ENCODE measurements around the gene PDLIM5. TPM values are rescaled to one million over a fixed set of nuclear protein-coding genes. Genes with fewer than 3 reads are reported as not detected.

The PDLIM5 gene
- total RNA-seq, 5 donors from 2014 or later (not counting 1 experiment from before 2014, with no cell fraction given), result 27.1 to 32.0 (median 29.6) TPM

- ChIA-PET POLR2A (no interaction called here), CTCF (interaction anchor here in 1 of 2 donors (0.5 to 2.1 kb wide), 2 partner anchors 8 to 13 kb away, joined by 3 to 5 read pairs; no protein-coding TSS in a partner anchor)
- H3K36me3 Mint-ChIP-seq, result peaks cover 5% of the 10 kb centered on the region
- H3K27me3 Mint-ChIP-seq, result peaks cover 16 to 44% of the 10 kb centered on the region in 2 donors
- ATAC-seq (replicated peaks in 1 of 4) (no peak), DNase-seq (no peak)
- no peaks in the 10 kb centered on the region for H3K27me3 ChIP-seq (replicated peaks in 1 of 2; ENCODE audit: control insufficient read depth in 2 of 2, extremely low read depth in 1 of 2, insufficient read depth in 2 of 2, low read length in 1 of 2)
- H3K27ac Mint-ChIP-seq, result no peak overlapping the region
- H3K27ac ChIP-seq (ENCODE audit: low read length), result no peak overlapping the region
- H3K4me1 Mint-ChIP-seq, result no peaks in the 10 kb centered on the region
- no peaks in the 10 kb centered on the region for H3K9me3 ChIP-seq
- H3K9me3 Mint-ChIP-seq, result peaks cover 3 to 12% (median 7%) of the 10 kb centered on the region in 3 donors
- no peaks in the 10 kb centered on the region for H3K4me1 ChIP-seq (ENCODE audit: control insufficient read depth in 1 of 2, extremely low read depth in 1 of 2, insufficient read depth in 2 of 2, low read length in 2 of 2)
- no peak overlapping the region for H3K4me3 ChIP-seq (ENCODE audit: control insufficient read depth in 1 of 2, extremely low read depth in 1 of 2, low read length in 1 of 2)
- H3K4me3 Mint-ChIP-seq, result no peak overlapping the region
- no peaks in the 10 kb centered on the region for H3K36me3 ChIP-seq (ENCODE audit: control insufficient read depth in 2 of 2, extremely low read depth in 1 of 2, insufficient read depth in 1 of 2, low read length in 1 of 2)
Measured at GRCh38 chr4:94419549-94419948, 32.2 kb upstream of the PDLIM5 start.

- H3K4me3 ChIP-seq (ENCODE audit: control insufficient read depth in 1 of 2, extremely low read depth in 1 of 2, low read length in 1 of 2), result no peak overlapping the region
- peaks cover 5% of the 10 kb centered on the region for H3K36me3 Mint-ChIP-seq
- no peaks in the 10 kb centered on the region for H3K4me1 Mint-ChIP-seq
- WGBS (ENCODE audit: insufficient coverage), result no CpG with 5 or more reads among the region's 3 CpGs
- H3K27ac Mint-ChIP-seq, result no peak overlapping the region
- CTCF ChIA-PET, result interaction anchor here in 1 of 2 donors (0.5 kb wide), 1 partner anchor 8 kb away, joined by 3 read pairs; no protein-coding TSS in a partner anchor
- ATAC-seq (replicated peaks in 1 of 4) (no peak), DNase-seq (no peak)
- no peaks in the 10 kb centered on the region for H3K27me3 ChIP-seq (replicated peaks in 1 of 2; ENCODE audit: control insufficient read depth in 2 of 2, extremely low read depth in 1 of 2, insufficient read depth in 2 of 2, low read length in 1 of 2)
- H3K27ac ChIP-seq (ENCODE audit: low read length), result no peak overlapping the region
- H3K4me3 Mint-ChIP-seq, result no peak overlapping the region
- no peaks in the 10 kb centered on the region for H3K9me3 ChIP-seq
- H3K27me3 Mint-ChIP-seq, result peaks cover 16 to 43% of the 10 kb centered on the region in 2 donors
- peaks cover 3 to 12% (median 10%) of the 10 kb centered on the region in 3 donors for H3K9me3 Mint-ChIP-seq
- H3K36me3 ChIP-seq (ENCODE audit: control insufficient read depth in 2 of 2, extremely low read depth in 1 of 2, insufficient read depth in 1 of 2, low read length in 1 of 2), result no peaks in the 10 kb centered on the region
- no peaks in the 10 kb centered on the region for H3K4me1 ChIP-seq (ENCODE audit: control insufficient read depth in 1 of 2, extremely low read depth in 1 of 2, insufficient read depth in 2 of 2, low read length in 2 of 2)
- POLR2A ChIA-PET, result no interaction called here
Measured at GRCh38 chr4:94419956-94420355, 31.8 kb upstream of the PDLIM5 start.

GRCh38 chr4:94420356-94420755 lies 31.4 kb upstream of the PDLIM5 start:
- Histone ChIP-seq H3K4me1 (ENCODE audit: control insufficient read depth in 1 of 2, extremely low read depth in 1 of 2, insufficient read depth in 2 of 2, low read length in 2 of 2) (no peaks in the 10 kb centered on the region), H3K27me3 (replicated peaks in 1 of 2; ENCODE audit: control insufficient read depth in 2 of 2, extremely low read depth in 1 of 2, insufficient read depth in 2 of 2, low read length in 1 of 2) (no peaks in the 10 kb centered on the region), H3K4me3 (ENCODE audit: control insufficient read depth in 1 of 2, extremely low read depth in 1 of 2, low read length in 1 of 2) (no peak overlapping the region), H3K9me3 (no peaks in the 10 kb centered on the region), H3K36me3 (ENCODE audit: control insufficient read depth in 2 of 2, extremely low read depth in 1 of 2, insufficient read depth in 1 of 2, low read length in 1 of 2) (no peaks in the 10 kb centered on the region), H3K27ac (ENCODE audit: low read length) (no peak overlapping the region)
- WGBS (ENCODE audit: insufficient coverage), result no CpG with 5 or more reads among the region's 2 CpGs
- peaks cover 3 to 14% (median 10%) of the 10 kb centered on the region in 3 donors for H3K9me3 Mint-ChIP-seq
- ChIA-PET CTCF (no interaction called here), POLR2A (no interaction called here)
- DNase-seq (no peak), ATAC-seq (replicated peaks in 1 of 4) (no peak)
- no peak overlapping the region for H3K27ac Mint-ChIP-seq
- H3K4me3 Mint-ChIP-seq, result no peak overlapping the region
- H3K4me1 Mint-ChIP-seq, result no peaks in the 10 kb centered on the region
- peaks cover 5% of the 10 kb centered on the region for H3K36me3 Mint-ChIP-seq
- peaks cover 16 to 40% of the 10 kb centered on the region in 2 donors for H3K27me3 Mint-ChIP-seq

GRCh38 chr4:94426783-94427182 lies 25.0 kb upstream of the PDLIM5 start:
- H3K4me1 Mint-ChIP-seq, result no peaks in the 10 kb centered on the region
- CTCF ChIA-PET, result no interaction called here

GRCh38 chr4:94428884-94429283 lies 22.9 kb upstream of the PDLIM5 start:
- WGBS (ENCODE audit: insufficient coverage), result no CpG with 5 or more reads among the region's 1 CpG
- Histone ChIP-seq H3K27ac (ENCODE audit: low read length) (no peak overlapping the region), H3K4me1 (ENCODE audit: control insufficient read depth in 1 of 2, extremely low read depth in 1 of 2, insufficient read depth in 2 of 2, low read length in 2 of 2) (no peaks in the 10 kb centered on the region), H3K27me3 (replicated peaks in 1 of 2; ENCODE audit: control insufficient read depth in 2 of 2, extremely low read depth in 1 of 2, insufficient read depth in 2 of 2, low read length in 1 of 2) (peaks cover 0 to 3% of the 10 kb centered on the region in 2 experiments), H3K36me3 (ENCODE audit: control insufficient read depth in 2 of 2, extremely low read depth in 1 of 2, insufficient read depth in 1 of 2, low read length in 1 of 2) (no peaks in the 10 kb centered on the region), H3K4me3 (ENCODE audit: control insufficient read depth in 1 of 2, extremely low read depth in 1 of 2, low read length in 1 of 2) (no peak overlapping the region), H3K9me3 (no peaks in the 10 kb centered on the region)
- no peaks in the 10 kb centered on the region for H3K36me3 Mint-ChIP-seq
- no peak for ATAC-seq (replicated peaks in 1 of 4)
- peaks cover 3 to 20% (median 13%) of the 10 kb centered on the region in 3 donors for H3K9me3 Mint-ChIP-seq
- H3K27ac Mint-ChIP-seq, result no peak overlapping the region
- CTCF ChIA-PET, result interaction anchor here (0.6 to 1.2 kb wide), 3 partner anchors 22 to 400 kb away, joined by 3 to 5 read pairs (median 4); no protein-coding TSS in a partner anchor
- no peaks in the 10 kb centered on the region for H3K4me1 Mint-ChIP-seq
- POLR2A ChIA-PET, result no interaction called here
- DNase-seq, result no peak
- peaks cover 1 to 2% of the 10 kb centered on the region in 2 donors for H3K27me3 Mint-ChIP-seq
- no peak overlapping the region for H3K4me3 Mint-ChIP-seq

More at GRCh38 chr4:94426783-94427182, 25.0 kb upstream of the PDLIM5 start:
- H3K36me3 Mint-ChIP-seq, result peaks cover 5% of the 10 kb centered on the region
- no peak for ATAC-seq (replicated peaks in 1 of 4)
- no peak overlapping the region for H3K4me3 ChIP-seq (ENCODE audit: control insufficient read depth in 1 of 2, extremely low read depth in 1 of 2, low read length in 1 of 2)
- no peaks in the 10 kb centered on the region for H3K9me3 ChIP-seq
- no peaks in the 10 kb centered on the region for H3K36me3 ChIP-seq (ENCODE audit: control insufficient read depth in 2 of 2, extremely low read depth in 1 of 2, insufficient read depth in 1 of 2, low read length in 1 of 2)
- H3K27me3 Mint-ChIP-seq, result peaks cover 7 to 9% of the 10 kb centered on the region in 2 donors
- peaks cover 0 to 2% of the 10 kb centered on the region in 2 experiments for H3K27me3 ChIP-seq (replicated peaks in 1 of 2; ENCODE audit: control insufficient read depth in 2 of 2, extremely low read depth in 1 of 2, insufficient read depth in 2 of 2, low read length in 1 of 2)
- no peak overlapping the region for H3K4me3 Mint-ChIP-seq
- no peak overlapping the region for H3K27ac ChIP-seq (ENCODE audit: low read length)
- no peaks in the 10 kb centered on the region for H3K4me1 ChIP-seq (ENCODE audit: control insufficient read depth in 1 of 2, extremely low read depth in 1 of 2, insufficient read depth in 2 of 2, low read length in 2 of 2)
- POLR2A ChIA-PET, result no interaction called here
- DNase-seq, result no peak
- no peak overlapping the region for H3K27ac Mint-ChIP-seq
- H3K9me3 Mint-ChIP-seq, result peaks cover 3 to 30% (median 18%) of the 10 kb centered on the region in 3 donors
- no CpG with 5 or more reads among the region's 1 CpG for WGBS (ENCODE audit: insufficient coverage)

- H3K27ac ChIP-seq (ENCODE audit: low read length), result no peak overlapping the region
- Mint-ChIP-seq H3K27me3 (peaks cover 0 to 5% of the 10 kb centered on the region in 2 donors), H3K9me3 (peaks cover 0 to 18% (median 11%) of the 10 kb centered on the region in 3 donors), H3K27ac (no peak overlapping the region), H3K4me3 (no peak overlapping the region), H3K4me1 (no peaks in the 10 kb centered on the region), H3K36me3 (no peaks in the 10 kb centered on the region)
- peaks cover 0 to 4% of the 10 kb centered on the region in 2 experiments for H3K27me3 ChIP-seq (replicated peaks in 1 of 2; ENCODE audit: control insufficient read depth in 2 of 2, extremely low read depth in 1 of 2, insufficient read depth in 2 of 2, low read length in 1 of 2)
- DNase-seq, result no peak
- no peak overlapping the region for H3K4me3 ChIP-seq (ENCODE audit: control insufficient read depth in 1 of 2, extremely low read depth in 1 of 2, low read length in 1 of 2)
- CTCF ChIA-PET, result interaction anchor here (0.7 to 1.2 kb wide), 2 partner anchors 23 to 121 kb away, joined by 3 to 4 read pairs; no protein-coding TSS in a partner anchor
- POLR2A ChIA-PET, result no interaction called here
- ATAC-seq (replicated peaks in 1 of 4), result no peak
- H3K9me3 ChIP-seq, result no peaks in the 10 kb centered on the region
- WGBS (ENCODE audit: insufficient coverage), result 82% methylated on average over 3 of the region's 6 CpGs
- no peaks in the 10 kb centered on the region for H3K4me1 ChIP-seq (ENCODE audit: control insufficient read depth in 1 of 2, extremely low read depth in 1 of 2, insufficient read depth in 2 of 2, low read length in 2 of 2)
- no peaks in the 10 kb centered on the region for H3K36me3 ChIP-seq (ENCODE audit: control insufficient read depth in 2 of 2, extremely low read depth in 1 of 2, insufficient read depth in 1 of 2, low read length in 1 of 2)
Measured at GRCh38 chr4:94430406-94430805, 21.3 kb upstream of the PDLIM5 start.
